Ovary (tissue), 3 donors: Measurements from ENCODE around the gene ATP5MC2.

Experiments used
- EP300 ChIP-seq: sonication (generic); formaldehyde crosslinking; IDR thresholded peaks from one replicate; pipeline ENCODE4 v1.6.1; 2017; ENCODE audit warnings: antibody characterized with exemption
- POLR2A ChIP-seq: fragments of 450-650 bp; IDR thresholded peaks from one replicate; pipeline ENCODE4 v1.6.1; 2017; ENCODE audit warnings: antibody characterized with exemption, mild to moderate bottlenecking, moderate library complexity
- TF ChIP-seq, protein P1 (sequence below), 3 donors: fragments of 450-650 bp in 2 of 3; fragments of 200-600 bp in 1 of 3; IDR thresholded peaks; one replicate each; pipeline versions ENCODE4 v1.5.1 to v1.8.0; 2016 to 2022; ENCODE audit warnings: antibody characterized with exemption in 3 of 3, mild to moderate bottlenecking in 1 of 3
- donor health status: DM: no; HTN: no; CAD: no.

DNA sequence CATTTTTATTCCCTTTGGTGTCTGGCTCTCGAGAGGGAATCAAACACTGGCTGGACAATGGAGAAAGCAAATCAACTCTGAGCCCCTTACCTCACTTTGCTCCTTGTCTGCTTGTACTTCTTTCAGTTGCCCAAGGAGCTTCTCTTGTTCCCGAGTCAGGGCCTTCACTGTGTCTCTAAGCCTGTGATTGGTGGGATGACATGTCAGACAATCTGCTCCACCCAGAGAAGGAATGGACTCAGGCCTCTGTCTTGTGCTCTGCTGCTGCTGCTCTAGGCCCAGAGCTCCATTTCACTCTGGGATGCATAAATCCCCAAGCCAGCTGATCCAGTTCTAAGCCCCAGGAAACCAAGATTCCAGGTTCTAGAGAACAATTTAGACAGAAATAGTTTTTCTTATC, 43.8 kb upstream of the ATP5MC2 start:
- TF ChIP-seq, protein P1, sequence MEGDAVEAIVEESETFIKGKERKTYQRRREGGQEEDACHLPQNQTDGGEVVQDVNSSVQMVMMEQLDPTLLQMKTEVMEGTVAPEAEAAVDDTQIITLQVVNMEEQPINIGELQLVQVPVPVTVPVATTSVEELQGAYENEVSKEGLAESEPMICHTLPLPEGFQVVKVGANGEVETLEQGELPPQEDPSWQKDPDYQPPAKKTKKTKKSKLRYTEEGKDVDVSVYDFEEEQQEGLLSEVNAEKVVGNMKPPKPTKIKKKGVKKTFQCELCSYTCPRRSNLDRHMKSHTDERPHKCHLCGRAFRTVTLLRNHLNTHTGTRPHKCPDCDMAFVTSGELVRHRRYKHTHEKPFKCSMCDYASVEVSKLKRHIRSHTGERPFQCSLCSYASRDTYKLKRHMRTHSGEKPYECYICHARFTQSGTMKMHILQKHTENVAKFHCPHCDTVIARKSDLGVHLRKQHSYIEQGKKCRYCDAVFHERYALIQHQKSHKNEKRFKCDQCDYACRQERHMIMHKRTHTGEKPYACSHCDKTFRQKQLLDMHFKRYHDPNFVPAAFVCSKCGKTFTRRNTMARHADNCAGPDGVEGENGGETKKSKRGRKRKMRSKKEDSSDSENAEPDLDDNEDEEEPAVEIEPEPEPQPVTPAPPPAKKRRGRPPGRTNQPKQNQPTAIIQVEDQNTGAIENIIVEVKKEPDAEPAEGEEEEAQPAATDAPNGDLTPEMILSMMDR (IDR thresholded peaks at IDR 0.05) = no peak
- TF ChIP-seq POLR2A (no peak), EP300 (no peak)
